NB4 (cell line): ENCODE results near the gene SYT14.
"Not testable (repeated sequence)": the region's sequence is repeated elsewhere in the genome, so short reads cannot be mapped to it uniquely, and the experiment has no call there.

Experiments used
- DNase-seq: peaks from one replicate; pipeline ENCODE4 v3.0.0; 2010; ENCODE audit warnings: low read depth
- H3K4me3 ChIP-seq: one replicate; pipeline ENCODE4 v1.5.1; 2011; ENCODE audit warnings: mild to moderate bottlenecking, low read depth, low read length, moderate library complexity
- MAX ChIP-seq: IDR thresholded peaks from 2 replicates; pipeline ENCODE4 v1.6.1; 2011; ENCODE audit warnings: low read depth, low read length
- MYC ChIP-seq: IDR thresholded peaks from 2 replicates; pipeline ENCODE4 v1.6.1; 2011; ENCODE audit warnings: low read depth, low read length
- POLR2A ChIP-seq: IDR thresholded peaks from 2 replicates; pipeline ENCODE4 v1.6.1; 2011; ENCODE audit warnings: mild to moderate bottlenecking; ENCODE audit not compliant: insufficient read length; ENCODE audit errors: extremely low read depth
- TF ChIP-seq, protein P1 (sequence below): IDR thresholded peaks from one replicate; pipeline ENCODE4 v1.5.1; 2012; ENCODE audit warnings: low read depth, low read length

SYT14 gene

GRCh38 chr1:210024996-210025395, 87.0 kb downstream of the SYT14 start:
- TF ChIP-seq MYC = no peak
- TF ChIP-seq, protein P1, sequence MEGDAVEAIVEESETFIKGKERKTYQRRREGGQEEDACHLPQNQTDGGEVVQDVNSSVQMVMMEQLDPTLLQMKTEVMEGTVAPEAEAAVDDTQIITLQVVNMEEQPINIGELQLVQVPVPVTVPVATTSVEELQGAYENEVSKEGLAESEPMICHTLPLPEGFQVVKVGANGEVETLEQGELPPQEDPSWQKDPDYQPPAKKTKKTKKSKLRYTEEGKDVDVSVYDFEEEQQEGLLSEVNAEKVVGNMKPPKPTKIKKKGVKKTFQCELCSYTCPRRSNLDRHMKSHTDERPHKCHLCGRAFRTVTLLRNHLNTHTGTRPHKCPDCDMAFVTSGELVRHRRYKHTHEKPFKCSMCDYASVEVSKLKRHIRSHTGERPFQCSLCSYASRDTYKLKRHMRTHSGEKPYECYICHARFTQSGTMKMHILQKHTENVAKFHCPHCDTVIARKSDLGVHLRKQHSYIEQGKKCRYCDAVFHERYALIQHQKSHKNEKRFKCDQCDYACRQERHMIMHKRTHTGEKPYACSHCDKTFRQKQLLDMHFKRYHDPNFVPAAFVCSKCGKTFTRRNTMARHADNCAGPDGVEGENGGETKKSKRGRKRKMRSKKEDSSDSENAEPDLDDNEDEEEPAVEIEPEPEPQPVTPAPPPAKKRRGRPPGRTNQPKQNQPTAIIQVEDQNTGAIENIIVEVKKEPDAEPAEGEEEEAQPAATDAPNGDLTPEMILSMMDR = no peak
- no peak overlapping the region for H3K4me3 ChIP-seq
- no peak for DNase-seq

DNA sequence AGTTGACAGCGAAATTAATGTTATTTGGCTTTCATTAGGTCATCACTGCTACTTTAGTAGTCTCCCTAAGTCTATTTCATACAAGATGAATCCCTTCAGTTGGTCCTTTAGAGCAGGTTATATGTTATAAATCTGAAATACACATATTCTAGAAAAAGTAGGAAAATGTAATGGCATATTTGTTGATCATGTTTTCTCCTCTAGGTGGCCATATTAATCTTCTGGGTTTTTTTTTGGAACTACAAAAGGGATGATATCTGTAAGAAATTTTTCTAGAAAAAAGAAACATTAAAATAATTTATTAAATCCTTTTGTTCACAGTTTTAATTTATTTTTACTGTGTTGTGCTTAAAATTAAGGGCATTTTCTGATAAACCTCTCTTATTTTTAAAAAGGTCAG, 87.9 kb downstream of the SYT14 start:
- no peak for DNase-seq
- no peak overlapping the region for H3K4me3 ChIP-seq
- TF ChIP-seq, protein P1 = no peak
- TF ChIP-seq POLR2A = no peak
- no peak for TF ChIP-seq MYC
- no peak for TF ChIP-seq MAX

- DNase-seq = no peak
- TF ChIP-seq, protein P1 = no peak
- no peak for TF ChIP-seq POLR2A
- TF ChIP-seq MYC = no peak
- TF ChIP-seq MAX = no peak
- no peak overlapping the region for H3K4me3 ChIP-seq
Measured at GRCh38 chr1:210027994-210028393, 90.0 kb downstream of the SYT14 start.

- TF ChIP-seq MAX (no peak), POLR2A (no peak), MYC (no peak)
- TF ChIP-seq, protein P1 = no peak
- no peak overlapping the region for H3K4me3 ChIP-seq
Measured at GRCh38 chr1:210031473-210031872, 93.5 kb downstream of the SYT14 start.

GRCh38 chr1:210043058-210043457, 105.0 kb downstream of the SYT14 start:
- H3K4me3 ChIP-seq = no peak overlapping the region
- DNase-seq = no peak
- TF ChIP-seq MYC (no peak), MAX (no peak), POLR2A (no peak)
- TF ChIP-seq, protein P1 = no peak

More at GRCh38 chr1:210031473-210031872, 93.5 kb downstream of the SYT14 start:
- no peak for DNase-seq

DNA sequence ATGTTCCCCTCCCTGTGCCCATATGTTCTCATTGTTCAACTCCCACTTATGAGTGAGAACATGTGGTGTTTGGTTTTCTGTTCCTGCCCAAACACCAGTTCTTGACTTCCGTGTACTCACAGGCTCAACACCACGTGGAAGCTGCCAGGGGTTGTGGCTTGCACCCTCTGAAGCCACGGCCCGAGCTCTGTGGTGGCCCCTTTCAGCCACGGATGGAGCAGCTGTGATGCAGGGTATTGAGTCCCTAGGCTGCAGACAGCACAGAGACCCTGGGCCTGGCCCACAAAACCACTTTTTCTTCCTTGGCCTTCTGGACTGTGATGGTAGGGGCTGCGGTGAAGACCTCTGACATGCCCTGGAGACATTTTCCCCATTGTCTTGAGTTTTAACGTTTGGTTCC, 111.6 kb downstream of the SYT14 start:
- TF ChIP-seq, protein P1 = no peak
- TF ChIP-seq POLR2A = no peak
- no peak for TF ChIP-seq MAX
- TF ChIP-seq MYC = no peak
- DNase-seq = no peak
- H3K4me3 ChIP-seq = no peak overlapping the region

GRCh38 chr1:210050491-210050890, 112.5 kb downstream of the SYT14 start:
- not testable (repeated sequence) for H3K4me3 ChIP-seq, DNase-seq
